ENCODE measurements around the gene SMPD3. TPM values are rescaled to one million over a fixed set of nuclear protein-coding genes. Genes with fewer than 3 reads are reported as not detected.

SMPD3 gene
- total and polyA plus RNA-seq, 2 of the 4 experiments (the other 2 are of a cell fraction), result not detected

GRCh38 chr16:68422396-68422960 lies 25.8 kb downstream of the SMPD3 start:
- peaks cover 42% of the 10 kb centered on the region for H3K27me3 ChIP-seq (ENCODE audit: control insufficient read depth, insufficient read depth, low read length)
- no peak overlapping the region for H2AK9ac ChIP-seq (replicated peaks; ENCODE audit: low read depth, low read length, poor library complexity)
- no peak overlapping the region for H3K18ac ChIP-seq (ENCODE audit: low read depth, low read length)
- no peak overlapping the region for H3K4ac ChIP-seq (ENCODE audit: low read depth, low read length)
- no peaks in the 10 kb centered on the region for H3K9me3 ChIP-seq (ENCODE audit: control insufficient read depth, insufficient read depth, low read length)
- TF ChIP-seq CTCF (conservative IDR thresholded peaks at IDR 0.05; ENCODE audit: low read depth, low read length) (no peak), POLR2A (IDR thresholded peaks at IDR 0.05; ENCODE audit: low read depth, low read length) (no peak), RCOR1 (IDR thresholded peaks at IDR 0.05; ENCODE audit: insufficient replicate concordance, low read length) (no peak), MXI1 (IDR thresholded peaks at IDR 0.05; ENCODE audit: borderline replicate concordance, low read depth, low read length) (no peak), BHLHE40 (IDR thresholded peaks at IDR 0.05; ENCODE audit: low read depth, low read length) (no peak), ELK1 (IDR thresholded peaks at IDR 0.05; ENCODE audit: borderline replicate concordance, low read depth, low read length) (no peak), MAZ (IDR thresholded peaks at IDR 0.05; ENCODE audit: borderline replicate concordance, low read depth, low read length) (no peak), CEBPB (IDR thresholded peaks at IDR 0.05; ENCODE audit: low read depth, low read length) (no peak), RFX5 (IDR thresholded peaks at IDR 0.05; ENCODE audit: low read depth, low read length) (no peak), RAD21 (IDR thresholded peaks at IDR 0.05; ENCODE audit: low read length) (no peak), NFE2L2 (IDR thresholded peaks at IDR 0.05; ENCODE audit: low read depth, low read length) (no peak), CHD1 (IDR thresholded peaks at IDR 0.05; ENCODE audit: low read depth, low read length) (no peak), USF2 (IDR thresholded peaks at IDR 0.05; ENCODE audit: low read depth, low read length) (no peak)
- H4K20me1 ChIP-seq (ENCODE audit: insufficient read depth, low read length), result no peaks in the 10 kb centered on the region
- no peak overlapping the region for H2BK20ac ChIP-seq (ENCODE audit: low read depth, low read length)
- H4K8ac ChIP-seq (ENCODE audit: low read depth in 2 of 2, low read length in 2 of 2), result no peak overlapping the region
- no peak overlapping the region for H3K9ac ChIP-seq (ENCODE audit: low read depth, low read length)
- CTCF ChIA-PET, result no interaction called here
- H2AK5ac ChIP-seq (ENCODE audit: low read depth, low read length), result no peak overlapping the region
- dilution Hi-C loops (cut with HindIII; ENCODE audit: low sequenced_read_pairs, unreplicated experiment), result no loop called here
- H4K91ac ChIP-seq (ENCODE audit: insufficient read depth, low read depth, low read length), result no peak overlapping the region
- H3K79me1 ChIP-seq (ENCODE audit: low read depth in 1 of 2, low read length in 2 of 2), result no peaks in the 10 kb centered on the region
- DNase-seq (no peak), ATAC-seq (ENCODE audit: low read depth) (no peak)
- no peak overlapping the region for H2AFZ ChIP-seq (replicated peaks; ENCODE audit: low read length, poor library complexity)
- in situ Hi-C loops (cut with MboI; ENCODE audit: low sequenced_read_pairs), result no loop called here
- no peaks in the 10 kb centered on the region for H3K9me1 ChIP-seq (ENCODE audit: insufficient read depth, low read length)
- H3K4me1 ChIP-seq (ENCODE audit: control insufficient read depth, insufficient read depth, low read length), result no peaks in the 10 kb centered on the region
- no peaks in the 10 kb centered on the region for H3K36me3 ChIP-seq (ENCODE audit: control insufficient read depth, insufficient read depth, low read length)
- no peak overlapping the region for H2BK5ac ChIP-seq (ENCODE audit: low read depth, low read length, poor library complexity, severe bottlenecking)
- no peak overlapping the region for H2BK120ac ChIP-seq (ENCODE audit: low read depth, low read length)
- H3K4me2 ChIP-seq (ENCODE audit: low read depth, low read length), result no peak overlapping the region
- H2BK15ac ChIP-seq (ENCODE audit: low read depth, low read length), result no peak overlapping the region
- H3K4me3 ChIP-seq (ENCODE audit: insufficient read depth, low read depth, low read length), result no peak overlapping the region
- POLR2A ChIA-PET (ENCODE audit: unreplicated experiment), result no interaction called here
- H3K56ac ChIP-seq (ENCODE audit: extremely low read depth, insufficient read depth, low read length), result no peak overlapping the region
- intact Hi-C loops (cut with micrococcal nuclease), result no loop called here
- H3K27ac ChIP-seq (ENCODE audit: insufficient read depth, low read length), result no peak overlapping the region
- no peak overlapping the region for H3K23ac ChIP-seq (ENCODE audit: low read depth, low read length)
- no peak overlapping the region for H3K14ac ChIP-seq (replicated peaks; ENCODE audit: low read depth, low read length)
- H4K5ac ChIP-seq (ENCODE audit: low read depth, low read length), result no peak overlapping the region
- no TSS peak for BruUV-seq (replicated peaks)
- WGBS, 2 experiments (ENCODE audit: extremely low coverage in 2 of 2, insufficient read length in 1 of 2), result 40% methylated on average over 1 of the region's 4 CpGs; no CpG with 5 or more reads in 1 of the 2 experiments

All from IMR-90 (cell line).